Karpas-422 (cell line): ENCODE data around the gene MYO1C. TPM values are rescaled to one million over a fixed set of nuclear protein-coding genes. Genes with fewer than 3 reads are reported as not detected.
A peak's percentile ranks its signal among the peaks of the same experiment; 100 is the strongest.

ENCODE experiments used
- DNase-seq: peaks from one replicate; pipeline ENCODE4 v3.0.0-alpha.2; 2015
- H2AFZ ChIP-seq: fragments of 200-600 bp; sonication (generic); 2 replicates; pipeline ENCODE4 v1.6.1; 2014; ENCODE audit warnings: antibody characterized with exemption, low read length, mixed read lengths
- H3K27ac ChIP-seq: fragments of 200-600 bp; sonication (generic); 2 replicates; pipeline ENCODE4 v1.5.1; 2014; ENCODE audit warnings: mild to moderate bottlenecking, low read length, moderate library complexity
- H3K27me3 ChIP-seq: fragments of 200-600 bp; sonication (generic); 2 replicates; pipeline ENCODE4 v1.6.1; 2014; ENCODE audit warnings: low read length, mixed read lengths
- H3K36me3 ChIP-seq: fragments of 200-600 bp; sonication (generic); 2 replicates; pipeline ENCODE4 v1.6.1; 2014; ENCODE audit warnings: low read length, mixed read lengths; ENCODE audit not compliant: insufficient read depth
- H3K4me1 ChIP-seq: fragments of 200-600 bp; sonication (generic); 2 replicates; pipeline ENCODE4 v1.6.1; 2014; ENCODE audit warnings: mild to moderate bottlenecking, low read length, mixed read lengths
- H3K4me2 ChIP-seq: fragments of 200-600 bp; sonication (generic); 2 replicates; pipeline ENCODE4 v1.6.1; 2014; ENCODE audit warnings: low read length, low read depth, mild to moderate bottlenecking; ENCODE audit not compliant: poor library complexity, severe bottlenecking
- H3K4me3 ChIP-seq: fragments of 200-600 bp; sonication (generic); 2 replicates; pipeline ENCODE4 v1.5.1; 2014; ENCODE audit warnings: mild to moderate bottlenecking, antibody characterized with exemption, low read length, mixed read lengths
- H3K79me2 ChIP-seq: fragments of 200-600 bp; sonication (generic); 2 replicates; pipeline ENCODE4 v1.6.1; 2014; ENCODE audit warnings: mild to moderate bottlenecking, low read length, mixed read lengths
- H3K9ac ChIP-seq: fragments of 200-600 bp; sonication (generic); 2 replicates; pipeline ENCODE4 v1.6.0; 2014; ENCODE audit warnings: low read length
- H3K9me2 ChIP-seq: fragments of 200-600 bp; sonication (generic), shearing (Covaris generic); replicated peaks from 2 replicates; pipeline ENCODE4 v1.6.0; 2014; ENCODE audit warnings: mild to moderate bottlenecking, low read length, moderate library complexity; ENCODE audit not compliant: insufficient read depth
- H3K9me3 ChIP-seq: fragments of 300-700, 200-600 bp; sonication (generic); 2 replicates; pipeline ENCODE4 v1.6.1; 2014; ENCODE audit warnings: low read length, mixed read lengths
- H4K20me1 ChIP-seq: fragments of 200-600 bp; sonication (generic); 2 replicates; pipeline ENCODE4 v1.6.1; 2014; ENCODE audit warnings: mild to moderate bottlenecking, antibody characterized with exemption, low read length, low read depth; ENCODE audit not compliant: insufficient read depth
- total RNA-seq: library from RNA; depleted of rRNA; stranded (reverse); fragments of >200 nt; shearing (Covaris generic); gene quantifications from 2 replicates; pipeline ENCODE4 v1.2.3, GENCODE V29; 2014; ENCODE audit warnings: low replicate concordance

Gene MYO1C
- total RNA-seq, 1 experiment from 2014 or later, result 14.7 TPM

DNA sequence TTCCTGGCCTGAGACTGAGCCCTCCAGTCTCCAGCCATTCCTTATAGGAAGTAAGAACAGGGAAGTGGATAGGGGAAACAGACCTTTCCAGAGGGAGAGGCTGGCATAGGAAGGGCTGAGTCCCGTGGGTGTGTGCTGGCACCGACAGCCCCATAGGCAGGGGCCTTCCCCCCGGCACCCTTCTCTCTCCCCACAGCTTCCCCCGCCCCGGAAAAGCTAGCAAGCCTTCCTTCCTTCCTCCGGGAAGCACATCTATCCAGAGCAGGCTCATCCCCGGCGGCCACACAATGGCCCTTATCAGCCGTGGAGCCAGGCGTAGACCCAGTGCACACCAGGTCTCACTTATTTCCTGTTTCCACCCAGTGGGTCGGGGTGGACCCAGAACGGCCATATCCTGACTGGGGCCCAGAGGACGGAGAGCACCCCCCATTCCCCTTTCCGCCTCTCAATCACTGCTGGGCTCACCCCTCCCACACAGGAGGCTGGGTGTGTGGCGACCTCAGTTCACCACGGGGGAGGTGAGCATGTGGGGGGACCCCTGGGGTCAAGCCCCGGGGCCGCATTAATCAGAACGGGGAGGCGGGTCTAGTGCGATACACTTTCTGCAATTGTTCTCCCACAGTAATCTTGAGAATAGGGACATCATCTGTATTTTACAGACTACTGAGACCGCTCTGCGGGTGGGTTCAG is 950 bp upstream of the MYO1C start:
- Histone ChIP-seq H3K27me3 (no peaks in the 10 kb centered on the region), H3K79me2 (no peaks in the 10 kb centered on the region), H3K4me2 (no peak overlapping the region), H3K9ac (no peak overlapping the region), H4K20me1 (no peaks in the 10 kb centered on the region), H3K4me3 (no peak overlapping the region), H3K9me3 (no peaks in the 10 kb centered on the region), H3K9me2 (no peaks in the 10 kb centered on the region), H3K36me3 (no peaks in the 10 kb centered on the region), H2AFZ (no peak overlapping the region), H3K4me1 (peaks cover 18% of the 10 kb centered on the region), H3K27ac (no peak overlapping the region)
- no peak for DNase-seq

DNA sequence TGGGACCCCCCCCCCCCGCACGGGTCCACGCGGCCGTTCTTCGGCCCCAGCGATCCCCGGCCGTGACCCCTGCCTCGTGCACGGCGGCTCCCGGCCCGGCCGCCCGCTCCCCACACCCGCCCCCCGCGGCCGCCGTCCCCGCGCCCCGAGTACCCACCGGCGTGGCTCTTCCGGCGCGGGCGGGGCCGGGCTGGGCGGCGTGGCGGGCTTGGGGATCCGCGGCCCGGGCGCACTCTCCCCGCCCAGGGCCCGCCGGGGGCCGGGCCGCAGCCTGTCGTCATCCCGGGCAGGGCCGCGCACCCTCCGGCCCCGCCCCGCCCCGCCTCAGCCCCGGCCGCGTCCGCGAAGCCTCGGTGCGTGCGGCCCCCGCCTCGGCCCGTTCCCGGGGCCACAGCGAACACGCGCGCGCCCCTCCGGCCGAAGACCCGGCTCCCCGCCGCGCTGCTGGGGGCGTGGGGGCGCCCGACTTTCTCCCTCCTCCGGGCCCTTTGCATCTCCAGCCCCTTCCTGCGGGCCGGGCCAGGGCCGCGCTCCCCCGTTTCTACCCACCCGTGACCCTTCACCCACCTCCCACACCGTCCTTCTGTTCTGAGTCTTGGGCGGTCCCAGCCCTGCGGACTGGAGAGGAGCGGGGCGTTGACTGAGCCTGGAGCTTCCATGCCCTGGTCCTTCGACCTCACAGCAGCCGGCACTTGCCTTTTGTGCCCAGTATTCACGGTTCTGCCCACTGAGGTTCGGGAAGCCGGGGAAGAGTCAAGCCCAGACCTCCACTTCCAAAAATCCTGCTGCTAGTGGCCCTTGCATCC is 840 bp downstream of the MYO1C start:
- H3K27me3 ChIP-seq, result no peaks in the 10 kb centered on the region
- no peaks in the 10 kb centered on the region for H3K9me3 ChIP-seq
- H3K36me3 ChIP-seq, result no peaks in the 10 kb centered on the region
- H4K20me1 ChIP-seq, result no peaks in the 10 kb centered on the region
- H3K9ac ChIP-seq, result peak overlapping the region; percentile 87
- H3K4me2 ChIP-seq, result peak overlapping the region; percentile 96
- peak overlapping the region; percentile 55 for H3K27ac ChIP-seq
- no peaks in the 10 kb centered on the region for H3K9me2 ChIP-seq
- peaks cover 36% of the 10 kb centered on the region for H3K4me1 ChIP-seq
- no peaks in the 10 kb centered on the region for H3K79me2 ChIP-seq
- peak overlapping the region; percentile 66 for H2AFZ ChIP-seq
- H3K4me3 ChIP-seq, result peak overlapping the region; percentile 86
- DNase-seq, result peak; percentile 80

DNA sequence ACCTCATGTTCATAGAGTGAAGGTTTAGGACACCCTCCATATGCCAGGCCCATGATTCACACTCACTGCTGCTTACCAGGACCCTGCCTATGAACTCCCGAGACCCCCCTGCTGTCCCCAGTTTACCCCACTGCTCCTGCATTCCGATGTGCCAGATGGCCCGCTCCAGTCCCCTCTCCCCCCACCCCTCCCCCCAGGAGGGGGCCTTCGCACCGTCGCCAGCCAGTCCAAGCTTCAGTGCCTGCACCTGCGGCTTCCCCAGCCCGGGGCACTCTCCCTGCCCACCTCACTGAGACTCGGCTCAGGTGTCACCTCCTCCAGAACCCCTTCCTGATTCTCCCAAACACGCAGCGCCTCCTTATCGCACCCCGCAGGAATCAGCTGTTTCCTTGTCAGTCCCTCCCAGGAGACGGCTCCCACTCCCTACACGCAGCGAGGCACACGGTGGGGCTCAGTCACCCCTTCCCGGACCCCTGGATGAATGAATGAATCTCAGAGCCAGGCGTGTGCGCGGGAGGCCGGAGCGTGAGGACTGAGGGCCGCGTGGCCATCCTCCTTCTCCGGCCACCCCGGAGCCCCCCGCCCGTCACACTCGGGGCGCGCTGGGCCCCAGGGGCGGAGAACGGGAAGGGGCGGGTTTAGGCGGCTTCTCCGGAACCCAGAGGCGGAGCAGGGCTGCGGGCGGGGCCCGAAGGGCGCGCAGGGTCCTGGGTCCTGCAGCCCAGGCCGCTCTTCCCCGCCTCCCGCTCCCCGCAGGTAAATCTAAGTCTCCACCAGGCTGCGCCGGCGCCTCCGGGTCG is 1.6 kb downstream of the MYO1C start:
- Histone ChIP-seq H3K9me3 (no peaks in the 10 kb centered on the region), H3K79me2 (no peaks in the 10 kb centered on the region), H3K9ac (peak overlapping the region; percentile 87), H3K4me2 (peak overlapping the region; percentile 96), H3K9me2 (no peaks in the 10 kb centered on the region), H3K4me1 (peaks cover 43% of the 10 kb centered on the region), H3K27ac (peak overlapping the region; percentile 55), H4K20me1 (no peaks in the 10 kb centered on the region), H3K36me3 (no peaks in the 10 kb centered on the region), H3K4me3 (peak overlapping the region; percentile 86), H3K27me3 (no peaks in the 10 kb centered on the region), H2AFZ (peak overlapping the region; percentile 66; the same call in 1 of the 2 replicates)
- DNase-seq, result peak; percentile 89

DNA sequence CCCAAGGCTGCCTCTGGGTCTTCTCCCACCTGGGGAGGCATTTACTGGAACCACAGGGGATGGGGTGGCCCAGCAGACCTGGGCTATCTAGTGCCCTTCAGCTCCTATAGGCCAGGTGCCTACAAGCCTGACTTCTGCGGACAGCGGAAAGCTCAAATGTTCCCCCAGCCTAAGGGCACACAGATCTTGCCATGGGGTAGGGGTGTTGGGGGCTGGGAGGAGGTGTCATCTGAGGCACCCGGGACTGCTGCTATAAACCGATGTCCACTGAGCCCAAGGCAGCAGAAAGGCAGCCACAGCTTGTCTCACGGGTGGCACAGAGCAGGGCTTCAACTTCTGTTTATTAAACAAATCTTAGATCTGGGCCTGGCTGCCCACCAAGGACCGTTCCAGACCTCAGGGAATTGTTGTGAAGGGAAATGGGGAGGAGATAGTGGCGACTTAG is 3.6 kb downstream of the MYO1C start:
- no peaks in the 10 kb centered on the region for H3K9me3 ChIP-seq
- H3K9me2 ChIP-seq, result no peaks in the 10 kb centered on the region
- no peaks in the 10 kb centered on the region for H3K36me3 ChIP-seq
- DNase-seq, result no peak
- no peak overlapping the region for H3K27ac ChIP-seq
- H2AFZ ChIP-seq, result no peak overlapping the region
- H3K27me3 ChIP-seq, result no peaks in the 10 kb centered on the region
- H3K4me2 ChIP-seq, result peak overlapping the region; percentile 91
- peaks cover 4% of the 10 kb centered on the region; the same call in 1 of the 2 replicates for H3K79me2 ChIP-seq
- H3K4me1 ChIP-seq, result peaks cover 54% of the 10 kb centered on the region
- no peaks in the 10 kb centered on the region for H4K20me1 ChIP-seq
- peak overlapping the region; percentile 76; the same call in 1 of the 2 replicates for H3K4me3 ChIP-seq
- H3K9ac ChIP-seq, result peak overlapping the region; percentile 82

DNA sequence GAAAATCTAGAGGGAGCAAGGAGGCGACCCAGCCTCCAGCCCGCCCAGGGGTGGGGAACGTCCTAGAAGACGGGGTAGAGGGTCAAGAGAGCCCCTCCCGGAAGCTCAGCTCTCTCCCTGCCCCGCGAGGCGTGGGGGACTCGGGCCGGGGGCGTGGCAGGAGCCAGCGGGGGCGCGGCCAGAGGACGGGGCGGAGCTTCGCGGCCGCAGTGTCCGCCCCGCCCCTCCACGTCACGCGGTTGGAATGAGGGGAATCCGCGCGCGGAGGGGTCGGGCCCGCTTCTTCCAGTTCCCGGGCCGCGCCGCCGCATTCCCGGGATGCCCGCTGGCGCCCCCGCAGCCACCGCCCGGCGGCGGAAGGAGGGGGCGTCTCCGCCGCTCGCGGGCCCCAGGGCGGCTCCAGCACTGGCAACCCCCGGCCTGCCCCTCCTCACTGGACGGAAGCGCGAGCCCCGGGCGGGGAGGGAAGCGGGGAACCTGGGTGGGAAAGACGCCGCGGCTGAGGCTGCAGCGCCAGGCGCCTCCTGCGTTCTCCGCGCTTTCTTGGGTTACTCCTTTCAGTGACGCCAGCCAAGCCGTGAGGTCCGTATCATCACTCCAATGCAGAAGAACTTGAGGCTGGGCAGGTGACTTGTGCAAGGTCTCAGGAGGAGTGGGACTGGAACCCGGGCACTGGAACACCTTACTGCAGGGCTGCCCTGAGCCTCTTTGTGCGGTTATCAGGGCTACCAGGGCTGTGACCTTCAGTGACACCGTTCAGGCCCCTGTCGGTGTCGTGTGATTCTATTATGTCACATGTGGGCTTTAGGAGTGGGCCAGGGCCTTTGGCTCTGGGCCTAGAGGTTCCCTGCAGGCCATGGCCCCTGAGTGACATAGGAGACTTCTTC is 4.3 kb downstream of the MYO1C start:
- H2AFZ ChIP-seq, result peak overlapping the region; percentile 63; the same call in 1 of the 2 replicates
- H3K27ac ChIP-seq, result peak overlapping the region; percentile 81
- peaks cover 4% of the 10 kb centered on the region; the same call in 1 of the 2 replicates for H3K79me2 ChIP-seq
- peak overlapping the region; percentile 76 for H3K4me3 ChIP-seq
- H3K9me2 ChIP-seq, result no peaks in the 10 kb centered on the region
- peak overlapping the region; percentile 82 for H3K9ac ChIP-seq
- peak overlapping the region; percentile 91 for H3K4me2 ChIP-seq
- H3K4me1 ChIP-seq, result peaks cover 54% of the 10 kb centered on the region
- peak; percentile 88 for DNase-seq
- H4K20me1 ChIP-seq, result no peaks in the 10 kb centered on the region
- no peaks in the 10 kb centered on the region for H3K36me3 ChIP-seq
- no peaks in the 10 kb centered on the region for H3K27me3 ChIP-seq
- H3K9me3 ChIP-seq, result no peaks in the 10 kb centered on the region

DNA sequence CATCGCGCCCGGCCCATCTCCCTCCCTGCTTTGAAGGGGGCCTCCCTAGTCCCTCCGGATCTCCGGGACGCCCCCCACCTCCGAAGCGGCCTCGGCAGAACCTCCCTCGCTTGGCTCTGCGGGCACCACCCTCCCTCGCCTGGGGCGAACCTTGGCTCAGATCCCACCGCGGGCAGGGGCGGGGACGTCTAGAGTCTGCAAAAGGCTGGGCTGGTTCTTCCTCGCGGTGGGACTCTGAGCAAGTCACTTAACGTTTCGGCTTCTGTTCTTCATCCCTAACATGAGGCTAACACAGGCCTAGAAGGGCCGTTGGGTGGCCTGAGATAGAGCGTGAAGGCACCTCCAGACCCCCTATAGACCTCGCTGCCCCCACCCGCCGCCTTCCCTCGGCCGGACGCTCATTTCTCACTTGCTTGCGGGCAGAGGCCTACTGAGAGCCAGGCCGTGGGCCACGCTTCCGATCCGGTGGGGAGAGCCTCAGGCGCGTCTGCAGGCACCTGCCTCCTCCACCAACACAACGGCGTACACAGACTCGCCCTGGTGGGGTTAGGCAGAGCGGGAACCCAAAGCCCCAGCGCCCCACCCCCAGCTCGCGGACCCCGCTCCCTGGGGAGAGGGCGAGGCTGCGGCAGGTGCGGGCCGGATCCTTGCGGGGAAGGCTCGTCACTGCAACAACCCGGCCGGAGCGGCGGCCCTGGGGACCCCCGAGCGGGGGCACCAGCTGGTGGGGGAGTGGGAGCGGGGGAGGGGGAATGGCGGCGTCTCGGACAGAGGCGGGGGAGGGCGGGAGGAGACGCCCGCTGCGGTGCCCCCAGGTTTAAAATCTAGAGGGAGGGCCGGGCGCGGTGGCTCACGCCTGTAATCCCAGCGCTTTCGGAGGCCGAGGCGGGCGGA is 5.4 kb downstream of the MYO1C start:
- peak overlapping the region; percentile 76 for H3K4me3 ChIP-seq
- H3K9me2 ChIP-seq, result no peaks in the 10 kb centered on the region
- no peaks in the 10 kb centered on the region for H4K20me1 ChIP-seq
- H3K4me2 ChIP-seq, result peak overlapping the region; percentile 91
- no peaks in the 10 kb centered on the region for H3K36me3 ChIP-seq
- peaks cover 50% of the 10 kb centered on the region for H3K4me1 ChIP-seq
- H3K79me2 ChIP-seq, result peaks cover 4% of the 10 kb centered on the region; the same call in 1 of the 2 replicates
- no peaks in the 10 kb centered on the region for H3K9me3 ChIP-seq
- peak overlapping the region; percentile 82 for H3K9ac ChIP-seq
- H3K27me3 ChIP-seq, result no peaks in the 10 kb centered on the region
- H2AFZ ChIP-seq, result peak overlapping the region; percentile 63; the same call in 1 of the 2 replicates
- peak; percentile 87 for DNase-seq
- H3K27ac ChIP-seq, result peak overlapping the region; percentile 81
